ENCODE data around the gene RPS29. TPM values are rescaled to one million over a fixed set of nuclear protein-coding genes. Genes with fewer than 3 reads are reported as not detected.

Gene RPS29
- 4,110 to 4,748 TPM (median 4,434 TPM) in 5 replicates for total RNA-seq (2022; extraction: Qiagen RNA extraction)

DNA sequence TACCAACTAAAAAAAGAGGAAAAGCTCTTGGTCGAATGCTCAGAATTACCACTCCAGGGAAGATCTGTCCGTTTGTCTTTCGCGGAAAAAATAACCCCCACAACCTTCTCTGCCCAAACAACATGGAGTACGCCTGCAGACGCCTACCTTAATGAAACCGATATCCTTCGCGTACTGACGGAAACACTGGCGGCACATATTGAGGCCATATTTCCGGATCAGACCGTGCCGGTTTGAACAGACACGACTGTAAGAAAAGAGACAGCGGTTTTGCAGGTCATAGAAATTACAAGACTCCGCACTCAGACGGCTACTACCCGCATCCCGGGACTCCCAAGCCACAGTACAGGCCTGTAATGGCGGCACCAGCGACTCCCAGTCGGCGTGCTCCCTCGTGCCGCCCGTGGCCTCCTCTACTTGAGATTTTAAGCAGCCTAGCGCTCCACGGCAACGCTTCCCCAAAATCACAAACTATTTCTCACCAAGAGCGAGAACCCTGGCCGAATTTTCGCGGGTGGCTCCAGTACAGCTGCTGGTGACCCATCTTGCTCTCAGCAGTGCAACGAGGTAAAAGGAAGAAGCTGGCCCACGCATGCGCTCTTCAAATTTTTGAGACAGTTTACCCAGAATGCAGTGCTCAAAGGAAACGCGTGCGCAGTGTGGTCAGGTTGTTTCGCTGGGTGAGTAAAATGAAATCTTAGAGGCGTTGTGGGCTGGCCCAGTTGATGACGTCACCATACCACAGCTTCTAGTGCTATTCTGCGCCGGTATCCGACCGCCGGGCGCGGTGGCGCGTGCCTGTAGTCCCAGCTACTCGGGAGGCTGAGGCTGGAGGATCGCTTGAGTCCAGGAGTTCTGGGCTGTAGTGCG, at the start of gene RPS29:
TSS of gene RPS29 (minus strand) at position 578 of the 870 bp plus-strand sequence. CDS start at position 544, 34 bp downstream.

GRCh38 chr14:49634547-49635334, 48.6 kb upstream of the RPS29 start, which contains the start of gene DNAAF2:
Gene DNAAF2 (minus strand): TSS chr14:49635244. CDS start chr14:49635149, 95 bp downstream.

DNA sequence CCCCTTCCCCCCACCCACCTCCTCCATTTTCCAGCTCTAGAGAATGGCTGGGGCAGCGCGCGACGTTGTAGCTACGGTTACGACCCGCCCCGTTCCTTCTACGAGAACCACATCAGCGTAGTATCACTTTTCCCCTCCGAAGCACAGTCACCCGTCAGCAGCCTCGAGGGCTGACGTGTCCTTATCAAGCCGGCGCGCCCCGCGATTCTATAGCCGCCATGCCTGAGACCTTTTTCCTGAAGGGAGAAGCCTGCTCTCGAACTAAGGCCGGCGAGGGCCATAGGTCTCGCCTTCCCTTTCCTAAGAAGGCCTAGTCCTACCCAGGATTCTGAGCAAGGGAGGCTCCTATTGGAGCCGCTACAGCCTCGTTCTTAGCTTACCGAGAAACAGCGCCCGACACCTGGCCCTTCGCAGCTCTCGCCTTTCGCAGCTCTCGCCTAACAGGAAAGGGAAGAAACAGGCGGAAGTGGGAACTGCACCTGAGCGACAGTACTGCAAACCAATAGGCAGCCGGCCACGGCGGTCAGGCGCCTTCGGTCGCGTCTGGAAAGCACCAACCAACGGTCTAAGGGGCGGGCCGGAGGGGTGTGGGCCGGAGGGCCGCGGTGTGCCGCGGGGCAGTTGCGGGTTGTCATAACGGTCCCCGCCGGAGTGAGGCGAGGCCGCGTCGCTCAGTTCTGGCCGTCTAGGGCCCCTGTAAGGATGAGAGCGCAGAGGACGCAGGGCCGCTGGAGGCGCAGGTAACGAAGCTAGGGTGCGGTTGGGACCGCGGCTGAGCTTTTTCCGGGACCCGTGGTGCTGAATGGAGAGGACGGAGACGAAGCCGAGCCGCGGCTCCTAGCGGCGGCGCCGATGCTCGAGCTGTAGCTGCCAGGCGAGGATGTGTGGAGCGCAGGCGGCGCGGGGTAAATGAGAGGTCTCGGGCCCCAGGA, 34.3 kb upstream of the RPS29 start, which contains the start of the genes MGAT2 and RPL36AL:
TSS of gene MGAT2 (plus strand) at position 618 of the 932 bp plus-strand sequence. CDS start 470 bp downstream, outside the sequence.
TSS of gene RPL36AL (minus strand) at position 445 of the 932 bp plus-strand sequence. CDS start 1,522 bp downstream, outside the sequence.

DNA sequence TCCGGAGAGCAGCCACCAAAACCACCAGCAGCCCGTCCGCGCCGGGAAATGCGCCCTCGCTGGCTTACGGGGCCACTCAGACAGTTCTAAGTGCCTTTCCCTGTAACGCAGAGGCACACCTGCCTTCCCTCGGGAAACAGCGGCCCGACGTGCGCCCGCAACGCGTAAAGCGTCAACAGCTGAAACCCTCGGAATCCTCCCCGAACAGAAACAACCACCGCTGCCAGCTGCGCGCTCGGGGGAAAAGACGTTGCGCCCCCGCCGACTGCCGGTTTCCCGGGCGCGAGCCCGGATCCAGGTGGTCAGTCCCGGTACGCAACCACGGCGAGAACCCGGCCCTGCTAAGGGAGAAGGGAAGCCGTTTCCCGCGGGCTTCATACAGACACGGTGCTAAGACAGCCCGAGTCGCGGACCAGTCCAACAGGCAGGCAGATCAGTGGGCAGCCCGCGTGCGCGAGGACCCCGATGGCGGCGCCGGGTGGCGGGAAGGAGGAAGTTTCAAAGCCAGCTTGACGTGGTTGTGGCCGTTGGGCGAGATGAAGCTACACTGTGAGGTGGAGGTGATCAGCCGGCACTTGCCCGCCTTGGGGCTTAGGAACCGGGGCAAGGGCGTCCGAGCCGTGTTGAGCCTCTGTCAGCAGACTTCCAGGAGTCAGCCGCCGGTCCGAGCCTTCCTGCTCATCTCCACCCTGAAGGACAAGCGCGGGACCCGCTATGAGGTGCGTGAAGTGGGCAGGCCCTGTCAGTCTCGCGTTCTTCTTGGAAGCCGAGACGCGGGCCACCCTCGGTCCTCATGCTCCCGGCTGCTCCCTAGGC, 12.5 kb upstream of the RPS29 start, which contains the start of gene LRR1:
TSS of gene LRR1 (plus strand) at position 456 of the 816 bp plus-strand sequence. CDS start at position 537, 81 bp downstream.

Other genes with a start within 250 kb of the RPS29 start
- gene LRR1, start 12.6 kb upstream of the RPS29 start, total RNA-seq (2022; extraction: Qiagen RNA extraction): 44.9 to 51.3 TPM (median 47.8 TPM) in 5 replicates
- gene RPL36AL, start 34.2 kb upstream of the RPS29 start, total RNA-seq (2022; extraction: Qiagen RNA extraction): 408 to 486 TPM (median 420 TPM) in 5 replicates
- 48.6 to 54.4 TPM (median 51.1 TPM) in 5 replicates for gene MGAT2, start 34.4 kb upstream of the RPS29 start, total RNA-seq (2022; extraction: Qiagen RNA extraction)
- 11.2 to 11.4 TPM (median 11.3 TPM) in 5 replicates for gene DNAAF2, start 48.9 kb upstream of the RPS29 start, total RNA-seq (2022; extraction: Qiagen RNA extraction)
- 10.4 to 14.2 TPM (median 12.4 TPM) in 5 replicates for gene POLE2, start 101.8 kb upstream of the RPS29 start, total RNA-seq (2022; extraction: Qiagen RNA extraction)
- 0.09 to 0.54 TPM (median 0.25 TPM) in 5 replicates for gene KLHDC1, start 106.7 kb upstream of the RPS29 start, total RNA-seq (2022; extraction: Qiagen RNA extraction)
- gene KLHDC2, start 181.8 kb upstream of the RPS29 start, total RNA-seq (2022; extraction: Qiagen RNA extraction): 31.4 to 34.2 TPM (median 33.0 TPM) in 5 replicates

Data from A549 treated with AZD2906 at 1 μM for 4 hours (cell line).